K562 (cell line): ENCODE results near the gene GYS1. TPM values are rescaled to one million over a fixed set of nuclear protein-coding genes. Genes with fewer than 3 reads are reported as not detected.

ENCODE experiments used
- CHCHD3 ChIP-seq: fragments of 250-450 bp; sonication (Bioruptor Pico); IDR thresholded peaks from 2 replicates; pipeline ENCODE4 v2.1.2; 2022; ENCODE audit warnings: mild to moderate bottlenecking
- CREB3L1 ChIP-seq: fragments of 450-650 bp; IDR thresholded peaks from 2 replicates; pipeline ENCODE4 v1.6.1; 2014; ENCODE audit warnings: low read depth, mild to moderate bottlenecking, moderate library complexity, borderline replicate concordance
- DMBX1 ChIP-seq: fragments of 250-450 bp; sonication (Bioruptor Pico); IDR thresholded peaks from 2 replicates; pipeline ENCODE4 v1.8.0; 2022; ENCODE audit warnings: inconsistent platforms, mild to moderate bottlenecking, moderate library complexity, borderline replicate concordance
- GATAD2A ChIP-seq: fragments of 450-650 bp; IDR thresholded peaks from 2 replicates; pipeline ENCODE4 v1.6.1; 2017
- GTF2A2 ChIP-seq: IDR thresholded peaks from 2 replicates; pipeline ENCODE4 v1.6.1; 2016; ENCODE audit warnings: mild to moderate bottlenecking, missing genetic modification characterization, missing compliant biosample characterization
- HMGXB4 ChIP-seq: sonication (generic); formaldehyde crosslinking; IDR thresholded peaks from 2 replicates; pipeline ENCODE4 v1.8.1; 2023; ENCODE audit warnings: mild to moderate bottlenecking, missing genetic modification reagents
- IRF2 ChIP-seq: sonication (generic); formaldehyde crosslinking; IDR thresholded peaks from 2 replicates; pipeline ENCODE4 v1.8.1; 2022; ENCODE audit warnings: mild to moderate bottlenecking, missing genetic modification reagents
- KDM2B ChIP-seq: fragments of 250-450 bp; sonication (Bioruptor Pico); IDR thresholded peaks from 2 replicates; pipeline ENCODE4 v1.8.0; 2021; ENCODE audit warnings: mild to moderate bottlenecking, moderate library complexity
- MAFG ChIP-seq: fragments of 450-650 bp; conservative IDR thresholded peaks from 2 replicates; pipeline ENCODE4 v1.6.1; 2016; ENCODE audit warnings: missing genetic modification characterization, missing compliant biosample characterization
- MEF2D ChIP-seq: conservative IDR thresholded peaks from 2 replicates; pipeline ENCODE4 v1.6.1; 2016; ENCODE audit warnings: low read depth, missing genetic modification characterization, missing compliant biosample characterization
- NFE2 ChIP-seq: IDR thresholded peaks from 2 replicates; pipeline ENCODE4 v1.6.1; 2014; ENCODE audit warnings: antibody characterized with exemption, low read depth
- OTX1 ChIP-seq: fragments of 450-650 bp; formaldehyde crosslinking; IDR thresholded peaks from 2 replicates; pipeline ENCODE4 v1.4.0; 2022; ENCODE audit warnings: mild to moderate bottlenecking
- PKNOX1 ChIP-seq: fragments of 450-650 bp; IDR thresholded peaks from 2 replicates; pipeline ENCODE4 v1.6.1; 2016
- TEAD4 ChIP-seq, 2 experiments: sonication (generic) in 1 of 2; formaldehyde crosslinking in 1 of 2; IDR thresholded peaks; 2 replicates each; pipeline versions ENCODE4 v1.6.1 to v1.8.0; 2012 to 2022; ENCODE audit warnings: borderline replicate concordance in 1 of 2, inconsistent platforms in 1 of 2, low read length in 1 of 2, mild to moderate bottlenecking in 1 of 2, missing genetic modification reagents in 1 of 2
- TFE3 ChIP-seq: fragments of 450-650 bp; formaldehyde crosslinking; IDR thresholded peaks from 2 replicates; pipeline ENCODE4 v1.4.0; 2020; ENCODE audit warnings: mild to moderate bottlenecking, mixed read lengths
- ZMIZ1 ChIP-seq, 2 experiments: fragments of 150-350 bp in 1 of 2; IDR thresholded peaks; 2 replicates each; pipeline ENCODE4 v1.6.1; 2012 to 2016; ENCODE audit warnings: low read depth in 2 of 2, low read length in 2 of 2, mild to moderate bottlenecking in 1 of 2, moderate library complexity in 1 of 2
- ZNF316 ChIP-seq: fragments of 450-650 bp; IDR thresholded peaks from 2 replicates; pipeline ENCODE4 v1.6.1; 2016
- polyA plus RNA-seq, 8 experiments: library from polyadenylated mRNA; depleted of rRNA in 4 of 8; stranded (reverse) in 5 of 8; unstranded in 3 of 8; fragments of >200 nt; fragmentation: Nextera tagmentation in 2 of 8; fragmentation: Illumina TruSeq in 1 of 8; extraction: Ambion mirVana in 2 of 8; extraction: Trizol in 1 of 8; gene quantifications; 2 replicates each; pipeline versions ENCODE4 v1.2.1 to v1.2.3, GENCODE V29; 2011 to 2014; ENCODE audit warnings: inconsistent platforms in 1 of 8, missing spikeins in 1 of 8
- total RNA-seq, 7 experiments: library from RNA; depleted of rRNA in 6 of 7; stranded (reverse); fragments of >200 nt in 6 of 7; fragmentation: Illumina TruSeq in 2 of 7; extraction: Trizol in 2 of 7; gene quantifications; 2 replicates each; pipeline versions ENCODE4 v1.2.1 to v1.2.3, GENCODE V29; 2011 to 2021; ENCODE audit warnings: low replicate concordance in 1 of 7

The GYS1 gene
- total and polyA plus RNA-seq, 9 of the 15 experiments (the other 6 are each of a cell fraction or from before 2014, with no cell fraction given): 1.9 to 31.1 (median 15.2) TPM

GRCh38 chr19:48963371-48964204 lies 29.5 kb downstream of the GYS1 start (continued):
- TF ChIP-seq TEAD4 (IDR thresholded peaks at IDR 0.05; ENCODE audit: low read length) (peak; percentile 52), TEAD4 (CRISPR knock-in tag; IDR thresholded peaks at IDR 0.05; ENCODE audit: borderline replicate concordance) (no peak), ZMIZ1 (IDR thresholded peaks at IDR 0.05; ENCODE audit: low read depth in 2 of 2, low read length in 2 of 2) (peak in 1 of 2 experiments; percentile 54; a peak in 2 of 4 replicates), ZNF316 (peak; percentile 99), GATAD2A (peak; percentile 85), CREB3L1 (no peak), DMBX1 (CRISPR knock-in tag) (peak; percentile 89), IRF2 (no peak), KDM2B (CRISPR knock-in tag) (peak; percentile 63; the same call in 1 of the 2 replicates), NFE2 (peak; percentile 99), OTX1 (0 out of 2 replicates have a peak, but pooled peaks have one; percentile 5), GTF2A2 (0 out of 2 replicates have a peak, but pooled peaks have one; percentile 42), MAFG (tag) (peak; percentile 99), TFE3 (CRISPR knock-in tag) (peak; percentile 0; the same call in 1 of the 2 replicates), PKNOX1 (no peak; the same call in 1 of the 2 replicates), CHCHD3 (CRISPR knock-in tag) (no peak), HMGXB4 (no peak), MEF2D (tag) (peak; percentile 81)
